ENCODE results near the gene ATP8A1.
A peak's percentile ranks its signal among the peaks of the same experiment; 100 is the strongest.
"Not testable (repeated sequence)": the region's sequence is repeated elsewhere in the genome, so short reads cannot be mapped to it uniquely, and the experiment has no call there.

ATP8A1 gene

GRCh38 chr4:42461216-42461615, 195.7 kb downstream of the ATP8A1 start:
- not testable (repeated sequence) for DNase-seq

GRCh38 chr4:42460043-42460442, 196.9 kb downstream of the ATP8A1 start:
- no peak for DNase-seq

GRCh38 chr4:42458657-42459056, 198.2 kb downstream of the ATP8A1 start:
- DNase-seq = peak in 1 of 14 donors; percentile 14

- DNase-seq = no peak
Observed at GRCh38 chr4:42454755-42455420, 202.0 kb downstream of the ATP8A1 start.

- no peak for DNase-seq
Observed at GRCh38 chr4:42453612-42454011, 203.3 kb downstream of the ATP8A1 start.

GRCh38 chr4:42452823-42453222, 204.1 kb downstream of the ATP8A1 start:
- DNase-seq = no peak

GRCh38 chr4:42446823-42447222, 210.1 kb downstream of the ATP8A1 start:
- DNase-seq = no peak

GRCh38 chr4:42445038-42445437, 211.9 kb downstream of the ATP8A1 start:
- no peak for DNase-seq

- DNase-seq = no peak
Observed at GRCh38 chr4:42442601-42443000, 214.3 kb downstream of the ATP8A1 start.

- DNase-seq = no peak
Observed at GRCh38 chr4:42440083-42440482, 216.8 kb downstream of the ATP8A1 start.

- DNase-seq = no peak
Observed at GRCh38 chr4:42436928-42437565, 219.9 kb downstream of the ATP8A1 start.

- DNase-seq = no peak
Observed at GRCh38 chr4:42428036-42428435, 228.9 kb downstream of the ATP8A1 start.

- peak in 1 of 14 donors; percentile 7 for DNase-seq
Observed at GRCh38 chr4:42425146-42426065, 231.5 kb downstream of the ATP8A1 start.

- no peak for DNase-seq
Observed at GRCh38 chr4:42420140-42420539, 236.8 kb downstream of the ATP8A1 start.

- no peak for DNase-seq
Observed at GRCh38 chr4:42417550-42417949, 239.4 kb downstream of the ATP8A1 start.

GRCh38 chr4:42416017-42416416, 240.9 kb downstream of the ATP8A1 start:
- DNase-seq = no peak

- DNase-seq = no peak
Observed at GRCh38 chr4:42415281-42415680, 241.6 kb downstream of the ATP8A1 start.

- no peak for DNase-seq
Observed at GRCh38 chr4:42412251-42412650, 244.7 kb downstream of the ATP8A1 start.

- DNase-seq = no peak
Observed at GRCh38 chr4:42411803-42412202, 245.1 kb downstream of the ATP8A1 start.

- DNase-seq = no peak
Observed at GRCh38 chr4:42410446-42410845, 246.5 kb downstream of the ATP8A1 start.

- DNase-seq = no peak
Observed at GRCh38 chr4:42404001-42404400, 252.9 kb downstream of the ATP8A1 start.

- DNase-seq = no peak
Observed at GRCh38 chr4:42401171-42401570, 255.7 kb downstream of the ATP8A1 start.

- no peak for DNase-seq
Observed at GRCh38 chr4:42399393-42399792, 257.5 kb downstream of the ATP8A1 start.
